ENCODE measurements around the gene CUEDC2. TPM values are rescaled to one million over a fixed set of nuclear protein-coding genes. Genes with fewer than 3 reads are reported as not detected.

CUEDC2 gene
- total RNA-seq, 1 experiment from 2014 or later: 40.2 TPM

DNA sequence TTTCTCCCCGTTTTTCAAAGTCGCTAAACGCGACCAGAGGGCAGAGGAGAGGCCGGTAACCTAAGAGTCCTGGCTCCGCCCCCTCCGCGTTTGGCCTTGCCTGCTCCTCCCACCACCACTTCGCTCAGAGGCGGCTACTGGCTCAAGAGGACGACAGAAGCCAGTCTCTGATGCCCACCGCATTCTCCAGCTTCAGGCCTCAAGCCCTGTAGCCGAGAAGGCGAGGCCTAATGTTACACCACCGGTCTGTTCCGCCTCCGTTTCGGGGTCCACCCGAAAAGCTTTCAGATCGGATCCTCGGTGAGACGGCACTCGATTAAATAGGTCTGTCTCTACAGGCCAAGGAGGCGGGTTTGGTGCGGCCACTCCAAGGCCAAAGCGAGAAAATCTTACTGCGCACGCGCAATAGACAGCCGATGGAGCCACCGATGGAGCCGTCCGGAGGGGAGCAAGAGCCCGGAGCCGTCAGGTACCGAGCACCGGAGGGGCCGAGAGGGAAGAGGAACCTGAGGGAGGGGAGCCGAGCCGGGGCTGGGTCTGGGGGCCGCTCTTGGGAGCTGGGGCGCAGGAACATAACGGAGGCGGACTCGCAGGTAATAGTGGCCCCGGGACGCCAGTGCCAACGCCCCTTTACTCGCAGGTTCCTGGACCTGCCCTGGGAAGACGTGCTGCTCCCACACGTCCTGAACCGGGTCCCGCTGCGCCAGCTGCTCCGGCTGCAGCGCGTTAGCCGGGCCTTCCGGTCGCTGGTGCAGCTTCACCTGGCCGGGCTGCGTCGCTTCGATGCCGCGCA is 11.5 kb downstream of the CUEDC2 start, which contains the start of gene FBXL15 (continued):
- TF ChIP-seq ATF2 (CRISPR knock-in tag; IDR thresholded peaks at IDR 0.05; ENCODE audit: borderline replicate concordance, low read depth): no peak
- TF ChIP-seq CREB1 (CRISPR knock-in tag; IDR thresholded peaks at IDR 0.05): no peak
- no peak for TF ChIP-seq RELA (CRISPR knock-in tag; IDR thresholded peaks at IDR 0.05; ENCODE audit: borderline replicate concordance)
- TF ChIP-seq, protein P1, sequence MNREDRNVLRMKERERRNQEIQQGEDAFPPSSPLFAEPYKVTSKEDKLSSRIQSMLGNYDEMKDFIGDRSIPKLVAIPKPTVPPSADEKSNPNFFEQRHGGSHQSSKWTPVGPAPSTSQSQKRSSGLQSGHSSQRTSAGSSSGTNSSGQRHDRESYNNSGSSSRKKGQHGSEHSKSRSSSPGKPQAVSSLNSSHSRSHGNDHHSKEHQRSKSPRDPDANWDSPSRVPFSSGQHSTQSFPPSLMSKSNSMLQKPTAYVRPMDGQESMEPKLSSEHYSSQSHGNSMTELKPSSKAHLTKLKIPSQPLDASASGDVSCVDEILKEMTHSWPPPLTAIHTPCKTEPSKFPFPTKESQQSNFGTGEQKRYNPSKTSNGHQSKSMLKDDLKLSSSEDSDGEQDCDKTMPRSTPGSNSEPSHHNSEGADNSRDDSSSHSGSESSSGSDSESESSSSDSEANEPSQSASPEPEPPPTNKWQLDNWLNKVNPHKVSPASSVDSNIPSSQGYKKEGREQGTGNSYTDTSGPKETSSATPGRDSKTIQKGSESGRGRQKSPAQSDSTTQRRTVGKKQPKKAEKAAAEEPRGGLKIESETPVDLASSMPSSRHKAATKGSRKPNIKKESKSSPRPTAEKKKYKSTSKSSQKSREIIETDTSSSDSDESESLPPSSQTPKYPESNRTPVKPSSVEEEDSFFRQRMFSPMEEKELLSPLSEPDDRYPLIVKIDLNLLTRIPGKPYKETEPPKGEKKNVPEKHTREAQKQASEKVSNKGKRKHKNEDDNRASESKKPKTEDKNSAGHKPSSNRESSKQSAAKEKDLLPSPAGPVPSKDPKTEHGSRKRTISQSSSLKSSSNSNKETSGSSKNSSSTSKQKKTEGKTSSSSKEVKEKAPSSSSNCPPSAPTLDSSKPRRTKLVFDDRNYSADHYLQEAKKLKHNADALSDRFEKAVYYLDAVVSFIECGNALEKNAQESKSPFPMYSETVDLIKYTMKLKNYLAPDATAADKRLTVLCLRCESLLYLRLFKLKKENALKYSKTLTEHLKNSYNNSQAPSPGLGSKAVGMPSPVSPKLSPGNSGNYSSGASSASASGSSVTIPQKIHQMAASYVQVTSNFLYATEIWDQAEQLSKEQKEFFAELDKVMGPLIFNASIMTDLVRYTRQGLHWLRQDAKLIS (CRISPR knock-in tag; IDR thresholded peaks at IDR 0.05; ENCODE audit: borderline replicate concordance): peak; percentile 66; the same call in 1 of the 2 replicates
- TF ChIP-seq, protein P2, sequence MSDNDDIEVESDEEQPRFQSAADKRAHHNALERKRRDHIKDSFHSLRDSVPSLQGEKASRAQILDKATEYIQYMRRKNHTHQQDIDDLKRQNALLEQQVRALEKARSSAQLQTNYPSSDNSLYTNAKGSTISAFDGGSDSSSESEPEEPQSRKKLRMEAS (CRISPR knock-in tag; IDR thresholded peaks at IDR 0.05): peak; percentile 80
- peak; percentile 73; the same call in 1 of the 2 replicates for TF ChIP-seq CBFB (CRISPR knock-in tag; IDR thresholded peaks at IDR 0.05; ENCODE audit: low read depth)
- no peak for TF ChIP-seq TCF7 (CRISPR knock-in tag; IDR thresholded peaks at IDR 0.05; ENCODE audit: low read depth)
- TF ChIP-seq, protein P3, sequence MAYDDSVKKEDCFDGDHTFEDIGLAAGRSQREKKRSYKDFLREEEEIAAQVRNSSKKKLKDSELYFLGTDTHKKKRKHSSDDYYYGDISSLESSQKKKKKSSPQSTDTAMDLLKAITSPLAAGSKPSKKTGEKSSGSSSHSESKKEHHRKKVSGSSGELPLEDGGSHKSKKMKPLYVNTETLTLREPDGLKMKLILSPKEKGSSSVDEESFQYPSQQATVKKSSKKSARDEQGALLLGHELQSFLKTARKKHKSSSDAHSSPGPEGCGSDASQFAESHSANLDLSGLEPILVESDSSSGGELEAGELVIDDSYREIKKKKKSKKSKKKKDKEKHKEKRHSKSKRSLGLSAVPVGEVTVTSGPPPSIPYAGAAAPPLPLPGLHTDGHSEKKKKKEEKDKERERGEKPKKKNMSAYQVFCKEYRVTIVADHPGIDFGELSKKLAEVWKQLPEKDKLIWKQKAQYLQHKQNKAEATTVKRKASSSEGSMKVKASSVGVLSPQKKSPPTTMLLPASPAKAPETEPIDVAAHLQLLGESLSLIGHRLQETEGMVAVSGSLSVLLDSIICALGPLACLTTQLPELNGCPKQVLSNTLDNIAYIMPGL (CRISPR knock-in tag; IDR thresholded peaks at IDR 0.05): no peak
- peak; percentile 89 for TF ChIP-seq SP1 (CRISPR knock-in tag; conservative IDR thresholded peaks at IDR 0.05)
- no peak for TF ChIP-seq PRDM15 (CRISPR knock-in tag; IDR thresholded peaks at IDR 0.05)
- no peak for TF ChIP-seq CTCF (IDR thresholded peaks at IDR 0.05)
- TF ChIP-seq, protein P4, sequence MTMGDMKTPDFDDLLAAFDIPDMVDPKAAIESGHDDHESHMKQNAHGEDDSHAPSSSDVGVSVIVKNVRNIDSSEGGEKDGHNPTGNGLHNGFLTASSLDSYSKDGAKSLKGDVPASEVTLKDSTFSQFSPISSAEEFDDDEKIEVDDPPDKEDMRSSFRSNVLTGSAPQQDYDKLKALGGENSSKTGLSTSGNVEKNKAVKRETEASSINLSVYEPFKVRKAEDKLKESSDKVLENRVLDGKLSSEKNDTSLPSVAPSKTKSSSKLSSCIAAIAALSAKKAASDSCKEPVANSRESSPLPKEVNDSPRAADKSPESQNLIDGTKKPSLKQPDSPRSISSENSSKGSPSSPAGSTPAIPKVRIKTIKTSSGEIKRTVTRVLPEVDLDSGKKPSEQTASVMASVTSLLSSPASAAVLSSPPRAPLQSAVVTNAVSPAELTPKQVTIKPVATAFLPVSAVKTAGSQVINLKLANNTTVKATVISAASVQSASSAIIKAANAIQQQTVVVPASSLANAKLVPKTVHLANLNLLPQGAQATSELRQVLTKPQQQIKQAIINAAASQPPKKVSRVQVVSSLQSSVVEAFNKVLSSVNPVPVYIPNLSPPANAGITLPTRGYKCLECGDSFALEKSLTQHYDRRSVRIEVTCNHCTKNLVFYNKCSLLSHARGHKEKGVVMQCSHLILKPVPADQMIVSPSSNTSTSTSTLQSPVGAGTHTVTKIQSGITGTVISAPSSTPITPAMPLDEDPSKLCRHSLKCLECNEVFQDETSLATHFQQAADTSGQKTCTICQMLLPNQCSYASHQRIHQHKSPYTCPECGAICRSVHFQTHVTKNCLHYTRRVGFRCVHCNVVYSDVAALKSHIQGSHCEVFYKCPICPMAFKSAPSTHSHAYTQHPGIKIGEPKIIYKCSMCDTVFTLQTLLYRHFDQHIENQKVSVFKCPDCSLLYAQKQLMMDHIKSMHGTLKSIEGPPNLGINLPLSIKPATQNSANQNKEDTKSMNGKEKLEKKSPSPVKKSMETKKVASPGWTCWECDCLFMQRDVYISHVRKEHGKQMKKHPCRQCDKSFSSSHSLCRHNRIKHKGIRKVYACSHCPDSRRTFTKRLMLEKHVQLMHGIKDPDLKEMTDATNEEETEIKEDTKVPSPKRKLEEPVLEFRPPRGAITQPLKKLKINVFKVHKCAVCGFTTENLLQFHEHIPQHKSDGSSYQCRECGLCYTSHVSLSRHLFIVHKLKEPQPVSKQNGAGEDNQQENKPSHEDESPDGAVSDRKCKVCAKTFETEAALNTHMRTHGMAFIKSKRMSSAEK (CRISPR knock-in tag; IDR thresholded peaks at IDR 0.05; ENCODE audit: borderline replicate concordance): no peak
- TF ChIP-seq FOXP4 (CRISPR knock-in tag; IDR thresholded peaks at IDR 0.05): no peak
- TF ChIP-seq, protein P5, sequence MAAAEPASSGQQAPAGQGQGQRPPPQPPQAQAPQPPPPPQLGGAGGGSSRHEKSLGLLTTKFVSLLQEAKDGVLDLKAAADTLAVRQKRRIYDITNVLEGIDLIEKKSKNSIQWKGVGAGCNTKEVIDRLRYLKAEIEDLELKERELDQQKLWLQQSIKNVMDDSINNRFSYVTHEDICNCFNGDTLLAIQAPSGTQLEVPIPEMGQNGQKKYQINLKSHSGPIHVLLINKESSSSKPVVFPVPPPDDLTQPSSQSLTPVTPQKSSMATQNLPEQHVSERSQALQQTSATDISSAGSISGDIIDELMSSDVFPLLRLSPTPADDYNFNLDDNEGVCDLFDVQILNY (CRISPR knock-in tag; IDR thresholded peaks at IDR 0.05): no peak
- no peak for TF ChIP-seq FOXP1 (CRISPR knock-in tag; IDR thresholded peaks at IDR 0.05; ENCODE audit: borderline replicate concordance)
- no peak; the same call in 1 of the 2 replicates for TF ChIP-seq FOXK1 (CRISPR knock-in tag; IDR thresholded peaks at IDR 0.05)

Measured in WTC11 (cell line).